Esophagus muscularis mucosa (tissue), 3 donors: Measurements from ENCODE around the gene ZYX.
A peak's percentile ranks its signal among the peaks of the same experiment; 100 is the strongest.

Experiments
- POLR2A ChIP-seq: fragments of 450-650 bp; IDR thresholded peaks from one replicate; pipeline ENCODE4 v1.6.1; 2017; ENCODE audit warnings: antibody characterized with exemption, moderate library complexity, mild to moderate bottlenecking, low read depth
- POLR2AphosphoS5 ChIP-seq, 2 donors: sonication (generic); formaldehyde crosslinking; IDR thresholded peaks; one replicate each; pipeline ENCODE4 v1.6.1; 2017; ENCODE audit warnings: antibody characterized with exemption in 2 of 2
- TF ChIP-seq, protein P1 (sequence below), 3 experiments: fragments of 200-600 bp in 2 of 3; fragments of 450-650 bp in 1 of 3; sonication (generic) in 2 of 3; IDR thresholded peaks; one replicate each; pipeline ENCODE4 v1.5.1; 2017 to 2019; ENCODE audit warnings: antibody characterized with exemption in 3 of 3, mild to moderate bottlenecking in 2 of 3, moderate library complexity in 1 of 3

GRCh38 chr7:143396625-143397556 lies 15.7 kb downstream of the ZYX start:
- TF ChIP-seq POLR2AphosphoS5 (IDR thresholded peaks at IDR 0.05) (peak in 1 of 2 donors; percentile 12), POLR2A (no peak)
- TF ChIP-seq, protein P1, sequence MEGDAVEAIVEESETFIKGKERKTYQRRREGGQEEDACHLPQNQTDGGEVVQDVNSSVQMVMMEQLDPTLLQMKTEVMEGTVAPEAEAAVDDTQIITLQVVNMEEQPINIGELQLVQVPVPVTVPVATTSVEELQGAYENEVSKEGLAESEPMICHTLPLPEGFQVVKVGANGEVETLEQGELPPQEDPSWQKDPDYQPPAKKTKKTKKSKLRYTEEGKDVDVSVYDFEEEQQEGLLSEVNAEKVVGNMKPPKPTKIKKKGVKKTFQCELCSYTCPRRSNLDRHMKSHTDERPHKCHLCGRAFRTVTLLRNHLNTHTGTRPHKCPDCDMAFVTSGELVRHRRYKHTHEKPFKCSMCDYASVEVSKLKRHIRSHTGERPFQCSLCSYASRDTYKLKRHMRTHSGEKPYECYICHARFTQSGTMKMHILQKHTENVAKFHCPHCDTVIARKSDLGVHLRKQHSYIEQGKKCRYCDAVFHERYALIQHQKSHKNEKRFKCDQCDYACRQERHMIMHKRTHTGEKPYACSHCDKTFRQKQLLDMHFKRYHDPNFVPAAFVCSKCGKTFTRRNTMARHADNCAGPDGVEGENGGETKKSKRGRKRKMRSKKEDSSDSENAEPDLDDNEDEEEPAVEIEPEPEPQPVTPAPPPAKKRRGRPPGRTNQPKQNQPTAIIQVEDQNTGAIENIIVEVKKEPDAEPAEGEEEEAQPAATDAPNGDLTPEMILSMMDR (IDR thresholded peaks at IDR 0.05), result no peak
